SK-N-SH (cell line): ENCODE results near the gene DHX16. TPM values are rescaled to one million over a fixed set of nuclear protein-coding genes. Genes with fewer than 3 reads are reported as not detected.

Source experiments
- CTCF ChIA-PET: fragments of 300-600, 350-600 bp; formaldehyde crosslinking; extraction: SDS; loops from one replicate; lab custom pipeline; 2021; lab: Yijun Ruan, JAX
- POLR2A ChIA-PET: fragments of 350-600 bp; sonication (Branson Sonifier 250); formaldehyde crosslinking; extraction: SDS; loops from one replicate; lab custom pipeline; 2020; ENCODE audit warnings: antibody characterized with exemption, inconsistent platforms; lab: Yijun Ruan, JAX
- DNase-seq: peaks from one replicate; pipeline ENCODE4 v3.0.0; 2012
- H2AFZ ChIP-seq: fragments of 200-600 bp; sonication (generic); 2 replicates; pipeline ENCODE4 v1.8.1; 2016; ENCODE audit warnings: antibody characterized with exemption, mild to moderate bottlenecking, low read depth
- H3F3A ChIP-seq: fragments of 200-600 bp; sonication (generic); replicated peaks from 2 replicates; pipeline ENCODE3; 2016; ENCODE audit warnings: antibody characterized with exemption, mild to moderate bottlenecking; ENCODE audit not compliant: insufficient read depth
- H3K27ac ChIP-seq, 2 experiments: fragments of 200-500 bp in 1 of 2; fragments of 200-600 bp in 1 of 2; sonication (Bioruptor generic) in 1 of 2; sonication (generic), shearing (Covaris generic) in 1 of 2; 2 replicates each; pipeline versions ENCODE4 v1.5.1 to v1.6.1; 2014 to 2016; ENCODE audit warnings: low read depth in 2 of 2, inconsistent platforms in 1 of 2, low read length in 1 of 2, mild to moderate bottlenecking in 1 of 2, mixed read lengths in 1 of 2
- H3K27me3 ChIP-seq: fragments of 200-600 bp; sonication (generic), shearing (Covaris generic); 2 replicates; pipeline ENCODE4 v1.6.1; 2016; ENCODE audit warnings: mixed run types; ENCODE audit not compliant: insufficient read depth
- H3K36me3 ChIP-seq, 2 experiments: fragments of 200-500 bp in 1 of 2; fragments of 200-600 bp in 1 of 2; sonication (Bioruptor generic) in 1 of 2; sonication (generic) in 1 of 2; replicated peaks in 1 of 2; 2 replicates each; pipeline versions ENCODE3 to v1.5.1; 2014 to 2016; ENCODE audit warnings: low read length in 1 of 2, mild to moderate bottlenecking in 1 of 2; ENCODE audit not compliant: insufficient read depth in 2 of 2, control insufficient read depth in 1 of 2
- H3K4me1 ChIP-seq, 2 experiments: fragments of 200-500 bp in 1 of 2; fragments of 200-600 bp in 1 of 2; sonication (Bioruptor generic) in 1 of 2; sonication (generic), shearing (Covaris generic) in 1 of 2; 2 replicates each; pipeline versions ENCODE4 v1.5.1 to v1.6.1; 2014 to 2016; ENCODE audit warnings: low read depth in 1 of 2, low read length in 1 of 2, mixed run types in 1 of 2; ENCODE audit not compliant: insufficient read depth in 2 of 2, control insufficient read depth in 1 of 2
- H3K4me2 ChIP-seq: fragments of 200-600 bp; sonication (generic), shearing (Covaris generic); 2 replicates; pipeline ENCODE4 v1.6.1; 2017; ENCODE audit warnings: mixed run types
- H3K4me3 ChIP-seq, 2 experiments: fragments of 200-500 bp in 1 of 2; fragments of 200-600 bp in 1 of 2; sonication (Bioruptor generic) in 1 of 2; sonication (generic), shearing (Covaris generic) in 1 of 2; 2 replicates each; pipeline versions ENCODE4 v1.5.1 to v1.8.1; 2014 to 2016; ENCODE audit warnings: low read depth in 2 of 2, inconsistent platforms in 1 of 2, low read length in 1 of 2, mild to moderate bottlenecking in 1 of 2, mixed read lengths in 1 of 2, moderate library complexity in 1 of 2
- H3K79me2 ChIP-seq: fragments of 200-600 bp; sonication (generic); 2 replicates; pipeline ENCODE4 v1.8.1; 2017; ENCODE audit warnings: mild to moderate bottlenecking; ENCODE audit not compliant: insufficient read depth
- H3K9ac ChIP-seq: fragments of 200-600 bp; sonication (generic); 2 replicates; pipeline ENCODE4 v1.6.1; 2017; ENCODE audit warnings: mixed run types
- H3K9me2 ChIP-seq: fragments of 200-600 bp; sonication (generic); 2 replicates; pipeline ENCODE4 v1.6.1; 2017; ENCODE audit warnings: mixed run types
- H3K9me3 ChIP-seq: fragments of 200-600 bp; sonication (generic); 2 replicates; pipeline ENCODE4 v1.6.1; 2017; ENCODE audit warnings: mixed run types, mild to moderate bottlenecking, moderate library complexity
- H4K20me1 ChIP-seq: fragments of 200-600 bp; sonication (generic); 2 replicates; pipeline ENCODE4 v1.6.1; 2017; ENCODE audit warnings: mild to moderate bottlenecking, mixed run types; ENCODE audit not compliant: insufficient read depth
- CHD2 ChIP-seq: fragments of 150-350 bp; IDR thresholded peaks from 2 replicates; pipeline ENCODE4 v1.6.1; 2018; ENCODE audit warnings: low read length; ENCODE audit not compliant: partially characterized antibody
- ELF1 ChIP-seq: IDR thresholded peaks from 2 replicates; pipeline ENCODE4 v1.4.0; 2012
- EZH2phosphoT487 ChIP-seq: fragments of 200-600 bp; sonication (generic); IDR thresholded peaks from 2 replicates; pipeline ENCODE4 v1.6.1; 2017; ENCODE audit warnings: low read depth, mixed run types, mild to moderate bottlenecking, antibody characterized with exemption, moderate library complexity, borderline replicate concordance
- FOSL2 ChIP-seq: IDR thresholded peaks from 2 replicates; pipeline ENCODE4 v1.4.0; 2012; ENCODE audit warnings: low read depth, mild to moderate bottlenecking, moderate library complexity, borderline replicate concordance
- FOXJ3 ChIP-seq: sonication (generic); formaldehyde crosslinking; IDR thresholded peaks from 2 replicates; pipeline ENCODE4 v1.5.1; 2020; ENCODE audit warnings: mild to moderate bottlenecking, missing genetic modification reagents
- FOXM1 ChIP-seq: IDR thresholded peaks from 2 replicates; pipeline ENCODE4 v1.4.0; 2012; ENCODE audit warnings: low read depth, mild to moderate bottlenecking
- GABPA ChIP-seq: IDR thresholded peaks from 2 replicates; pipeline ENCODE4 v1.4.0; 2012; ENCODE audit warnings: low read depth, mild to moderate bottlenecking
- GATA2 ChIP-seq: sonication (generic); formaldehyde crosslinking; IDR thresholded peaks from 2 replicates; pipeline ENCODE4 v1.5.0; 2020; ENCODE audit warnings: mild to moderate bottlenecking, missing genetic modification reagents
- IRF3 ChIP-seq: fragments of 150-350 bp; IDR thresholded peaks from 2 replicates; pipeline ENCODE4 v1.6.1; 2016; ENCODE audit warnings: mild to moderate bottlenecking, low read depth, low read length
- JUND ChIP-seq: IDR thresholded peaks from 2 replicates; pipeline ENCODE4 v1.4.0; 2012
- MAX ChIP-seq: IDR thresholded peaks from 2 replicates; pipeline ENCODE4 v1.4.0; 2012; ENCODE audit warnings: low read depth
- MEF2A ChIP-seq: IDR thresholded peaks from 2 replicates; pipeline ENCODE4 v1.4.0; 2012; ENCODE audit warnings: low read depth, borderline replicate concordance
- NFIC ChIP-seq: IDR thresholded peaks from 2 replicates; pipeline ENCODE4 v1.4.0; 2012; ENCODE audit warnings: borderline replicate concordance
- NRF1 ChIP-seq: IDR thresholded peaks from 2 replicates; pipeline ENCODE4 v1.6.1; 2012; ENCODE audit warnings: low read depth, mild to moderate bottlenecking, low read length
- PBX3 ChIP-seq: IDR thresholded peaks from 2 replicates; pipeline ENCODE4; 2012
- POLR2AphosphoS5 ChIP-seq: IDR thresholded peaks from 2 replicates; pipeline ENCODE4 v1.6.1; 2012; ENCODE audit warnings: low read depth, low read length
- RAD21 ChIP-seq: IDR thresholded peaks from 2 replicates; pipeline ENCODE4 v1.6.1; 2012; ENCODE audit warnings: mild to moderate bottlenecking, low read length
- RCOR1 ChIP-seq: fragments of 150-350 bp; IDR thresholded peaks from 2 replicates; pipeline ENCODE4 v1.6.1; 2017; ENCODE audit warnings: antibody characterized with exemption, low read length
- RFX5 ChIP-seq: IDR thresholded peaks from 2 replicates; pipeline ENCODE4 v1.6.1; 2012; ENCODE audit warnings: mild to moderate bottlenecking, improper control_type of control experiment, low read length
- RXRA ChIP-seq: IDR thresholded peaks from 2 replicates; pipeline ENCODE4 v1.4.0; 2012; ENCODE audit warnings: low read depth, mild to moderate bottlenecking, borderline replicate concordance
- SIN3A ChIP-seq: IDR thresholded peaks from 2 replicates; pipeline ENCODE4 v1.6.1; 2012; ENCODE audit warnings: low read depth, mild to moderate bottlenecking, low read length, moderate library complexity, borderline replicate concordance
- SMC3 ChIP-seq: IDR thresholded peaks from 2 replicates; pipeline ENCODE4 v1.6.1; 2012; ENCODE audit warnings: low read depth, low read length, improper control_type of control experiment
- TAF1 ChIP-seq: IDR thresholded peaks from 2 replicates; pipeline ENCODE4 v1.6.1; 2012; ENCODE audit warnings: low read depth, mild to moderate bottlenecking, low read length, moderate library complexity, borderline replicate concordance
- TCF12 ChIP-seq: IDR thresholded peaks from 2 replicates; pipeline ENCODE4 v1.4.0; 2012
- TEAD4 ChIP-seq: IDR thresholded peaks from 2 replicates; pipeline ENCODE4 v1.4.0; 2012; ENCODE audit warnings: mild to moderate bottlenecking, borderline replicate concordance; ENCODE audit not compliant: insufficient read depth
- USF1 ChIP-seq: IDR thresholded peaks from 2 replicates; pipeline ENCODE4 v1.4.0; 2012; ENCODE audit warnings: low read depth, borderline replicate concordance
- USF2 ChIP-seq: fragments of 150-350 bp; IDR thresholded peaks from 2 replicates; pipeline ENCODE4 v1.6.1; 2017; ENCODE audit warnings: antibody characterized with exemption, low read length, low read depth, borderline replicate concordance
- ZBTB33 ChIP-seq: IDR thresholded peaks from 2 replicates; pipeline ENCODE4 v1.4.0; 2012; ENCODE audit warnings: low read depth, borderline replicate concordance
- WGBS: methylation state at CpG from one replicate; pipeline ENCODE4 v1.1.6; 2017; ENCODE audit warnings: low lambda C conversion rate; 5-methylcytosine and 5-hydroxymethylcytosine counted together
- polyA plus RNA-seq, 3 experiments: library from polyadenylated mRNA; depleted of rRNA; stranded (reverse); fragments of >200 nt; gene quantifications; 2 replicates each; pipeline ENCODE4 v1.2.3, GENCODE V29; 2012

The DHX16 gene
- polyA plus RNA-seq, 1 of the 3 experiments (the other 2 are of a cell fraction): 59.8 TPM

GRCh38 chr6:30721198-30722024 lies 48.6 kb upstream of the DHX16 start:
- H3K9ac ChIP-seq: peak overlapping the region; percentile 100
- H3K4me1 ChIP-seq: peaks cover 32 to 43% of the 10 kb centered on the region in 2 experiments
- CTCF ChIA-PET: interaction anchor here (0.8 to 42.4 kb wide), 23 partner anchors 8 to 177 kb away, joined by 3 to 838 read pairs (median 6); partner anchors contain the start of genes DHX16, FLOT1, NRM and PPP1R18
- H3K36me3 ChIP-seq: peaks cover 31 to 36% of the 10 kb centered on the region in 2 experiments
- peaks cover 47% of the 10 kb centered on the region for H4K20me1 ChIP-seq
- peak overlapping the region; percentile 93 to 98 for H3K27ac ChIP-seq
- no peaks in the 10 kb centered on the region for H3K9me2 ChIP-seq
- WGBS: 2% methylated on average over 30 of the region's 71 CpGs
- no peaks in the 10 kb centered on the region; the same call in 1 of the 2 replicates for H3K9me3 ChIP-seq
- H2AFZ ChIP-seq: no peak overlapping the region
- DNase-seq: peak; percentile 91
- no peaks in the 10 kb centered on the region for H3K27me3 ChIP-seq
- H3F3A ChIP-seq: peaks cover 63% of the 10 kb centered on the region
- H3K79me2 ChIP-seq: peaks cover 76% of the 10 kb centered on the region
- POLR2A ChIA-PET: interaction anchor here (0.6 to 2.9 kb wide), 12 partner anchors 11 to 160 kb away, joined by 3 to 24 read pairs (median 4); partner anchors contain the start of genes FLOT1, MRPS18B, NRM and PPP1R10
- peak overlapping the region; percentile 89 to 93 for H3K4me3 ChIP-seq
- peak overlapping the region; percentile 91 for H3K4me2 ChIP-seq
- peak; percentile 46; the same call in 1 of the 2 replicates for TF ChIP-seq SIN3A
- TF ChIP-seq RCOR1: no peak
- no peak; the same call in 1 of the 2 replicates for TF ChIP-seq FOXM1
- TF ChIP-seq USF2: peak; percentile 85
- peak; percentile 82 for TF ChIP-seq MAX
- no peak; the same call in 1 of the 2 replicates for TF ChIP-seq GABPA
- no peak for TF ChIP-seq RXRA
- peak; percentile 62 for TF ChIP-seq TAF1
- TF ChIP-seq TEAD4: no peak
- TF ChIP-seq POLR2AphosphoS5: peak; percentile 24
- TF ChIP-seq MEF2A: no peak
- no peak for TF ChIP-seq SMC3
- no peak for TF ChIP-seq IRF3
- TF ChIP-seq NRF1: peak; percentile 83
- TF ChIP-seq JUND: no peak
- no peak for TF ChIP-seq GATA2
- TF ChIP-seq CHD2: peak; percentile 90
- TF ChIP-seq ZBTB33: no peak
- no peak for TF ChIP-seq NFIC
- TF ChIP-seq FOXJ3: 0 out of 2 replicates have a peak, but pooled peaks have one; percentile 18
- no peak for TF ChIP-seq PBX3
- no peak for TF ChIP-seq ELF1
- peak; percentile 94 for TF ChIP-seq USF1
- no peak; the same call in 1 of the 2 replicates for TF ChIP-seq FOSL2
- TF ChIP-seq EZH2phosphoT487: no peak
- no peak for TF ChIP-seq RAD21
- TF ChIP-seq TCF12: no peak
- no peak for TF ChIP-seq RFX5
